HUDEP-2 (cell line): ENCODE measurements around the gene ATAT1.
A peak's percentile ranks its signal among the peaks of the same experiment; 100 is the strongest.
"Not testable (repeated sequence)": the region's sequence is repeated elsewhere in the genome, so short reads cannot be mapped to it uniquely, and the experiment has no call there.

Experiments
- DNase-seq, 76 experiments: peaks; one replicate each; lab custom pipeline; 2025; ENCODE audit not compliant: unreplicated experiment in 76 of 76; lab: John Stamatoyannopoulos, UW

Gene ATAT1

GRCh38 chr6:30646450-30647241 lies 20.0 kb downstream of the ATAT1 start, which contains the start of gene C6orf136:
Gene C6orf136 (plus strand): TSS chr6:30647133. CDS start chr6:30647232, 99 bp downstream.
- peak in 74 of 76 experiments; percentile 62 to 96 (median 90) for DNase-seq

GRCh38 chr6:30647242-30648116 lies 20.8 kb downstream of the ATAT1 start:
- peak in 74 of 76 experiments; percentile 20 to 93 (median 74) for DNase-seq

- DNase-seq: no peak
These were observed 24.5 kb downstream of the ATAT1 start for GRCh38 chr6:30651143-30651542.

- DNase-seq: no peak
These were observed 28.4 kb downstream of the ATAT1 start for GRCh38 chr6:30654798-30655742.

GRCh38 chr6:30655743-30656094 lies 29.0 kb downstream of the ATAT1 start:
- DNase-seq: no peak

GRCh38 chr6:30656513-30656912 lies 29.8 kb downstream of the ATAT1 start:
- no peak for DNase-seq

- no peak for DNase-seq
These were observed 30.8 kb downstream of the ATAT1 start for GRCh38 chr6:30657454-30657853.

GRCh38 chr6:30657922-30658321 lies 31.2 kb downstream of the ATAT1 start:
- DNase-seq: not testable (repeated sequence)

GRCh38 chr6:30664994-30665767 lies 38.5 kb downstream of the ATAT1 start:
- DNase-seq: no peak

- DNase-seq: not testable (repeated sequence)
These were observed 39.6 kb downstream of the ATAT1 start for GRCh38 chr6:30666300-30666699.

- peak in 1 of 76 experiments; percentile 7 for DNase-seq
These were observed 44.3 kb downstream of the ATAT1 start for GRCh38 chr6:30670760-30671527.

GRCh38 chr6:30672445-30673253 lies 46.0 kb downstream of the ATAT1 start, which contains the start of gene DHX16:
Gene DHX16 (minus strand): TSS chr6:30673006. CDS start chr6:30672841, 165 bp downstream.
- peak in 75 of 76 experiments; percentile 70 to 99 (median 96) for DNase-seq

GRCh38 chr6:30676660-30677285 lies 50.1 kb downstream of the ATAT1 start:
- peak in 12 of 76 experiments; percentile 6 to 47 (median 33) for DNase-seq

GRCh38 chr6:30678964-30679726 lies 52.5 kb downstream of the ATAT1 start:
- peak in 72 of 76 experiments; percentile 28 to 96 (median 80) for DNase-seq

GRCh38 chr6:30679765-30680535 lies 53.3 kb downstream of the ATAT1 start:
- DNase-seq: no peak

- DNase-seq: no peak
These were observed 55.1 kb downstream of the ATAT1 start for GRCh38 chr6:30681766-30682142.
